Measurements from ENCODE around the gene KDM2A.
"Not testable (repeated sequence)": the region's sequence is repeated elsewhere in the genome, so short reads cannot be mapped to it uniquely, and the experiment has no call there.

The KDM2A gene

GRCh38 chr11:67168911-67169310 is 49.8 kb downstream of the KDM2A start:
- not testable (repeated sequence) for H3K27ac ChIP-seq (ENCODE audit: low read length); H3K4me1 ChIP-seq (ENCODE audit: control insufficient read depth, insufficient read depth, low read length); H3K9me3 ChIP-seq (ENCODE audit: control insufficient read depth in 2 of 2, low read length in 2 of 2); H3K36me3 ChIP-seq (ENCODE audit: control insufficient read depth in 2 of 2, insufficient read depth in 2 of 2, low read length in 2 of 2); H3K27me3 ChIP-seq (ENCODE audit: control insufficient read depth in 1 of 2, insufficient read depth in 2 of 2, low read length in 2 of 2); H3K9ac ChIP-seq (ENCODE audit: low read length in 2 of 2)
- H3K4me3 ChIP-seq (ENCODE audit: low read length in 2 of 2) = peak overlapping the region in 1 of 2 donors; percentile 9

DNA sequence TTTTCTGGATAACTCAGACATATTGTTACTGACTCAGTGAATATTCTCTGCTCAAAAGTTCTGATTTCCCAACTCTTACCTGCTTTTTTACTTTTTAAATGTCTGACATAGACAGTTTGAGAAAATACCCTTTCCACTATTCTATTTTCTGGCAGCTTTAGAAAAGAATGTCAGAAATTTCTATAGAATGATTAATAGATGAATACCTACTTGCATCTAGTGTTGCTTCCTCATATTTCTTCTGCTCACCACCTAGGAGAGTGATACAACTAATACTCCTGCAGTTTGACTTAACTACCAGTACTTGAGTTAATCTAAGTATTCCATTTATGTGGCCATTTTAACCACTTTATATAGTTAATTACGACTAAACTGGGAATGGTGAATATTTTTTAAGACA is 55.2 kb downstream of the KDM2A start:
- H3K27me3 ChIP-seq (ENCODE audit: control insufficient read depth in 1 of 2, insufficient read depth in 2 of 2, low read length in 2 of 2) = no peaks in the 10 kb centered on the region
- H3K9ac ChIP-seq (ENCODE audit: low read length in 2 of 2) = no peak overlapping the region
- H3K4me3 ChIP-seq (ENCODE audit: low read length in 2 of 2) = no peak overlapping the region
- H3K27ac ChIP-seq (ENCODE audit: low read length) = no peak overlapping the region
- H3K36me3 ChIP-seq (ENCODE audit: control insufficient read depth in 2 of 2, insufficient read depth in 2 of 2, low read length in 2 of 2) = no peaks in the 10 kb centered on the region
- H3K9me3 ChIP-seq (ENCODE audit: control insufficient read depth in 2 of 2, low read length in 2 of 2) = no peaks in the 10 kb centered on the region
- H3K4me1 ChIP-seq (ENCODE audit: control insufficient read depth, insufficient read depth, low read length) = no peaks in the 10 kb centered on the region

DNA sequence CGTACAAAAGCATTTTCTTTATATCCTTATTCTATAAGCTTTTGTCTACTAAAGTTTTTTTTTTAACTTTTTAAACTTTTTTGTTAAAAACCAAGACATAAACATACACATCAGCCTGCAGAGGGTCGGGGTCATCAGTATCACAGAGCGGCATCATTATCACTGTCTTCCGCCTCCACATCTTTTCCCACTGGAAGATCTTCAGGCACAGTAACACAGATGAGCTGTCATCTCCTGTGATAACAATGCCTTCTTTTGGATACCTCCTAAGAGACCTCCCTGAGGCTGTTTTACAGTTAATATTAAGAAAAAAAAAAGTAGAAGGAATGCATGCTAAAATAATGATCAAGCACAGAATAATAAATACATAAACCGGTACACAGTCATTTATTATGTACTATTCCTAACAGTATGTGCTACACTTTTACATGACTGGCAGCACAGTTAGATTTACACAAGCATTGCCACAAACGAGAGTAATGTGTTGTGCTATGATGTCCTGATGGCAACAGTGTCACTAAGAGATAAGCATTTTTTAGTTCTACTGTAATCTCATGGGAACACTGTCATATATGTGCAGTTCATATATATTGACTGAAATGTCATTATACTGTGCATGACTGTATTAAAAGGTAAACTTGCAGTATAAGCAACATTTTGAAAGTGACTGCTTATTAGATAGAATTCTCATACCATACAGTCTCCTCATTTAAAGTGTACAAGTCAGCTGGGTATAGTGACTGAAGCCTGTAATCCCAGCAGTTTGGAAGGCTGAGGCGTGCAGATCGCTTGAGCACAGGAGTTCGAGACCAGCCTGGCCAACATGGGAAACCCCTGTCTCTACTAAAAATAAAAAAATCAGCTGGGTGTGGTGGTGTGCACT is 58.6 kb downstream of the KDM2A start:
- H3K4me3 ChIP-seq (ENCODE audit: low read length in 2 of 2) = no peak overlapping the region
- no peaks in the 10 kb centered on the region for H3K27me3 ChIP-seq (ENCODE audit: control insufficient read depth in 1 of 2, insufficient read depth in 2 of 2, low read length in 2 of 2)
- no peaks in the 10 kb centered on the region for H3K4me1 ChIP-seq (ENCODE audit: control insufficient read depth, insufficient read depth, low read length)
- H3K9me3 ChIP-seq (ENCODE audit: control insufficient read depth in 2 of 2, low read length in 2 of 2) = no peaks in the 10 kb centered on the region
- H3K9ac ChIP-seq (ENCODE audit: low read length in 2 of 2) = no peak overlapping the region
- no peak overlapping the region for H3K27ac ChIP-seq (ENCODE audit: low read length)
- peaks cover 2 to 4% of the 10 kb centered on the region in 2 donors for H3K36me3 ChIP-seq (ENCODE audit: control insufficient read depth in 2 of 2, insufficient read depth in 2 of 2, low read length in 2 of 2)

DNA sequence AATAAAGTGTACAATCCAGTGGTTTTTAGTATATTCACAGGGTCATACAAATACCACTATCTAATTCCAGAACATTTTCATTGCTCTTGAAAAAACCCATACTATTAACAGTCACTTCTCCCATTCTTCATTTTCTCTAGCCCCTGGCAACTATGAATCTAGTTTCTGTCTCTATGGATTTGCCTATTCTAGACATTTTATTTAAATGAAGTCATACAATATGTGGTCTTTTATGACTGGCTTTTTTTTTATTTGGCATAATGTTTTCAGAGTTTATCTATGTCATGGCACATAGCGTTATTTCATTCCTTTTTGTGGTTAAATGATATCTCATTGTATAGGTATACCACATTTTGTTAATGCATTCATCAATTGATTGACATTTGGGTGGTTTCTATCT is 59.4 kb downstream of the KDM2A start:
- H3K4me3 ChIP-seq (ENCODE audit: low read length in 2 of 2) = no peak overlapping the region
- no peaks in the 10 kb centered on the region for H3K4me1 ChIP-seq (ENCODE audit: control insufficient read depth, insufficient read depth, low read length)
- no peak overlapping the region for H3K9ac ChIP-seq (ENCODE audit: low read length in 2 of 2)
- no peak overlapping the region for H3K27ac ChIP-seq (ENCODE audit: low read length)
- H3K9me3 ChIP-seq (ENCODE audit: control insufficient read depth in 2 of 2, low read length in 2 of 2) = no peaks in the 10 kb centered on the region
- no peaks in the 10 kb centered on the region for H3K27me3 ChIP-seq (ENCODE audit: control insufficient read depth in 1 of 2, insufficient read depth in 2 of 2, low read length in 2 of 2)
- H3K36me3 ChIP-seq (ENCODE audit: control insufficient read depth in 2 of 2, insufficient read depth in 2 of 2, low read length in 2 of 2) = peaks cover 4 to 10% of the 10 kb centered on the region in 2 donors

DNA sequence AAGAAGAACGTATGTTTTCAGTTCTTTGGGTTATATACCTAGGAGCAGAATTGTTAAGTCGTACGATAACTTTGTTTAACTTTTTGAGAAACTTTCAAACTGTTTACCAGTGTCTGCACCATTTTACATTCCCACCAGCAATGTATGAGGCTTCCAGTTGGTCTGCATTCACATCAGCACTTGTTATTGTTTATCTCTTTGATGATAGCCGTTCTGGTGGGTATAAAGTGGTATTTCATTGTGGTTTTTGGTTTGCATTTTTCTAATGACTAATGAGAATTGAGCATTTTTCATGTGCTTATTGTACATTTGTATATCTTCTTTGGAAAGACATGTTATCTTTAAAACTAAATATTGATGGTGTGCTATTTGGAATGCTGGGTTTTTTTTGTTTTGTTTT is 59.8 kb downstream of the KDM2A start:
- Histone ChIP-seq H3K9me3 (ENCODE audit: control insufficient read depth in 2 of 2, low read length in 2 of 2) (no peaks in the 10 kb centered on the region), H3K27me3 (ENCODE audit: control insufficient read depth in 1 of 2, insufficient read depth in 2 of 2, low read length in 2 of 2) (no peaks in the 10 kb centered on the region), H3K4me3 (ENCODE audit: low read length in 2 of 2) (no peak overlapping the region), H3K4me1 (ENCODE audit: control insufficient read depth, insufficient read depth, low read length) (no peaks in the 10 kb centered on the region), H3K36me3 (ENCODE audit: control insufficient read depth in 2 of 2, insufficient read depth in 2 of 2, low read length in 2 of 2) (peaks cover 7 to 11% of the 10 kb centered on the region in 2 donors), H3K9ac (ENCODE audit: low read length in 2 of 2) (no peak overlapping the region), H3K27ac (ENCODE audit: low read length) (no peak overlapping the region)

- H3K27me3 ChIP-seq (ENCODE audit: control insufficient read depth in 1 of 2, insufficient read depth in 2 of 2, low read length in 2 of 2) = no peaks in the 10 kb centered on the region
- H3K36me3 ChIP-seq (ENCODE audit: control insufficient read depth in 2 of 2, insufficient read depth in 2 of 2, low read length in 2 of 2) = peaks cover 9 to 11% of the 10 kb centered on the region in 2 donors
- H3K9ac ChIP-seq (ENCODE audit: low read length in 2 of 2) = no peak overlapping the region
- H3K4me1 ChIP-seq (ENCODE audit: control insufficient read depth, insufficient read depth, low read length) = no peaks in the 10 kb centered on the region
- no peaks in the 10 kb centered on the region for H3K9me3 ChIP-seq (ENCODE audit: control insufficient read depth in 2 of 2, low read length in 2 of 2)
- no peak overlapping the region for H3K27ac ChIP-seq (ENCODE audit: low read length)
- H3K4me3 ChIP-seq (ENCODE audit: low read length in 2 of 2) = no peak overlapping the region
Measured at GRCh38 chr11:67179892-67180490, 60.9 kb downstream of the KDM2A start.

DNA sequence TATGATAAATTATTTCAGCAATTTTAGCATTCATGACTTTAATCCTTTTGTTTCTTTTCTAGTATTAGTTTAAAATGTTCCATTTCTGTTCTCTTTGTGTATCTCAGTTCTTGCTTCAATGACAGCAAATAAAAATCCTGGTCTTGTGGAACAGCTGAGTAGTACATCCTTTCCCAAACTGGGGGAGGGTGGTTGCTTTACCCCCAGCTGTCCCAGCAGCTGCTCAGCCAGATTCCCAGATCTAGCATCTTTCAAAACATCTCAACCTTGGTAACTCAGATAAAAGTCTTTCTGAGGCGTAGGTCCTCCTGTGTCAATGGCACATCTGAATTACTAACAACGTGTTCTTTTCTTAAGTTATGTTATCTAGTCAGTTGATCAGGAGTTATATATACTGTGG is 75.0 kb downstream of the KDM2A start:
- no peaks in the 10 kb centered on the region for H3K9me3 ChIP-seq (ENCODE audit: control insufficient read depth in 2 of 2, low read length in 2 of 2)
- H3K4me3 ChIP-seq (ENCODE audit: low read length in 2 of 2) = no peak overlapping the region
- H3K27me3 ChIP-seq (ENCODE audit: control insufficient read depth in 1 of 2, insufficient read depth in 2 of 2, low read length in 2 of 2) = no peaks in the 10 kb centered on the region
- peaks cover 2 to 9% of the 10 kb centered on the region in 2 donors for H3K36me3 ChIP-seq (ENCODE audit: control insufficient read depth in 2 of 2, insufficient read depth in 2 of 2, low read length in 2 of 2)
- H3K4me1 ChIP-seq (ENCODE audit: control insufficient read depth, insufficient read depth, low read length) = no peaks in the 10 kb centered on the region
- no peak overlapping the region for H3K27ac ChIP-seq (ENCODE audit: low read length)
- H3K9ac ChIP-seq (ENCODE audit: low read length in 2 of 2) = no peak overlapping the region

DNA sequence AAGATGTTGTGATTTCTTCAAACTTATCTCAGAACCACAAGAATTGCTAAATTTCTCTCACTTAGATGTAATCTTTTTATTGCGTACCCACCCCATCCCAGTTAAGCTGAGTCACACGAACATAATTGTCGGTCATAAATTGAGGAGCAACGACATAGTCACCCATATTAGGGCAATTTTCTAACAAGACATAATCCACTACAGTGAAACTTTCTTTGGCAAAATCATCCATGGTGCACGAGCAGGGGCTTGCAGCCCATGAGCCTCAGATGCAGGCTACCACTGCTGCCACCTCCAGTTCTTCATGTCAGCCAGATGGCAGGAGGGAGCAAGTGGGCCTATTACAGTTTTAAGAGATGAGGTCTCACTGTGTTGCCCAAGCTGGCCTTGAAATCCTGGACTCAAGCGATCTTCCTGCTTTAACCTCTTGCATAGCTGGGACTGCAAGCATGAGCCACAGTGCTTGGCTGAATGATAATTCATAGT is 77.0 kb downstream of the KDM2A start:
- Histone ChIP-seq H3K9ac (ENCODE audit: low read length in 2 of 2) (no peak overlapping the region), H3K27me3 (ENCODE audit: control insufficient read depth in 1 of 2, insufficient read depth in 2 of 2, low read length in 2 of 2) (no peaks in the 10 kb centered on the region), H3K27ac (ENCODE audit: low read length) (no peak overlapping the region), H3K9me3 (ENCODE audit: control insufficient read depth in 2 of 2, low read length in 2 of 2) (no peaks in the 10 kb centered on the region), H3K4me1 (ENCODE audit: control insufficient read depth, insufficient read depth, low read length) (no peaks in the 10 kb centered on the region), H3K36me3 (ENCODE audit: control insufficient read depth in 2 of 2, insufficient read depth in 2 of 2, low read length in 2 of 2) (peaks cover 4 to 12% of the 10 kb centered on the region in 2 donors), H3K4me3 (ENCODE audit: low read length in 2 of 2) (no peak overlapping the region)

GRCh38 chr11:67197606-67198005 is 78.5 kb downstream of the KDM2A start:
- Histone ChIP-seq H3K9ac (ENCODE audit: low read length in 2 of 2) (no peak overlapping the region), H3K27ac (ENCODE audit: low read length) (no peak overlapping the region), H3K27me3 (ENCODE audit: control insufficient read depth in 1 of 2, insufficient read depth in 2 of 2, low read length in 2 of 2) (no peaks in the 10 kb centered on the region), H3K36me3 (ENCODE audit: control insufficient read depth in 2 of 2, insufficient read depth in 2 of 2, low read length in 2 of 2) (peaks cover 4 to 12% of the 10 kb centered on the region in 2 donors), H3K4me1 (ENCODE audit: control insufficient read depth, insufficient read depth, low read length) (no peaks in the 10 kb centered on the region), H3K9me3 (ENCODE audit: control insufficient read depth in 2 of 2, low read length in 2 of 2) (no peaks in the 10 kb centered on the region), H3K4me3 (ENCODE audit: low read length in 2 of 2) (no peak overlapping the region)

DNA sequence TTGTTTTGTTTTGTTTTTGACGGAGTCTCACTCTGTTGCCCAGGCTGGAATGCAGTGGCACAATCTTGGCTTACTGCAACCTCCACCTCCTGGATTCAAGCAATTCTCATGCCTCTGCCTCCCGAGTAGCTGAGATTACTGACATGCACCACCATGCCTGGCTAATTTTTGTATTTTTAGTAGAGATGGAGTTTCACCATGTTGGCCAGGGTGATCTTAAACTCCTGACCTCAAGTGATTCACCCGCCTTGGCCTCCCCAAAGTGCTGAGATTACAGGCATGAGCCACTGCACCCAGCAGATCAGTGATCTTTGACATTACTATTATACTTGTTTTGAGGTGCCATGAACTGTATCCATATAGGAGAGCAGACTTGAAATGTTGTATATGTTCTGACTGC is 79.7 kb downstream of the KDM2A start:
- peaks cover 4 to 12% of the 10 kb centered on the region in 2 donors for H3K36me3 ChIP-seq (ENCODE audit: control insufficient read depth in 2 of 2, insufficient read depth in 2 of 2, low read length in 2 of 2)

DNA sequence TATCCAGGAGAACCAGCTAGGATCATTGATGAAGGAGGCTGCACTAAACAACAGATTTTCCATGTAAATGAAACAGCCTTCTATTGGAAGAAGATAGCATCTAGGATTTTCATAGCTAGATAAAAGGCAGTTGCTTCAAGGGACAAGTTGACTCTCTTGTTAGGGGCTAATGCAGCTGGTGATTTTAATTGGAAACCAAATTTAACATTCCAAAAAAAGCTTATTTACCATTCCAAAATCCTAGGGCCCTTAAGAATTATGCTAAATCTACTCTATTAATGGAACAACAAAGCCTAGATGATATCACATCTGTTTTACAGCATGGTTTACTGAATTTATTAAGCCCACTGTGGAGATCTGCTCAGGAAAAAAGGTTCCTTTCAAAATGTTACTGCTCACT is 80.7 kb downstream of the KDM2A start:
- H3K27me3 ChIP-seq (ENCODE audit: control insufficient read depth in 1 of 2, insufficient read depth in 2 of 2, low read length in 2 of 2) = no peaks in the 10 kb centered on the region
- no peaks in the 10 kb centered on the region for H3K4me1 ChIP-seq (ENCODE audit: control insufficient read depth, insufficient read depth, low read length)
- H3K9me3 ChIP-seq (ENCODE audit: control insufficient read depth in 2 of 2, low read length in 2 of 2) = no peaks in the 10 kb centered on the region
- H3K4me3 ChIP-seq (ENCODE audit: low read length in 2 of 2) = no peak overlapping the region
- H3K36me3 ChIP-seq (ENCODE audit: control insufficient read depth in 2 of 2, insufficient read depth in 2 of 2, low read length in 2 of 2) = peaks cover 2 to 6% of the 10 kb centered on the region in 2 donors
- H3K9ac ChIP-seq (ENCODE audit: low read length in 2 of 2) = no peak overlapping the region
- H3K27ac ChIP-seq (ENCODE audit: low read length) = no peak overlapping the region

More for the DNA sequence above, 79.7 kb downstream of the KDM2A start:
- H3K27me3 ChIP-seq (ENCODE audit: control insufficient read depth in 1 of 2, insufficient read depth in 2 of 2, low read length in 2 of 2); H3K9me3 ChIP-seq (ENCODE audit: control insufficient read depth in 2 of 2, low read length in 2 of 2); H3K4me1 ChIP-seq (ENCODE audit: control insufficient read depth, insufficient read depth, low read length); H3K27ac ChIP-seq (ENCODE audit: low read length); H3K9ac ChIP-seq (ENCODE audit: low read length in 2 of 2); H3K4me3 ChIP-seq (ENCODE audit: low read length in 2 of 2): not testable (repeated sequence)
